ENCODE results near the gene IPO4. TPM values are rescaled to one million over a fixed set of nuclear protein-coding genes. Genes with fewer than 3 reads are reported as not detected.
A peak's percentile ranks its signal among the peaks of the same experiment; 100 is the strongest.

IPO4 gene
- total RNA-seq, 1 experiment from 2014 or later: 48.9 TPM

DNA sequence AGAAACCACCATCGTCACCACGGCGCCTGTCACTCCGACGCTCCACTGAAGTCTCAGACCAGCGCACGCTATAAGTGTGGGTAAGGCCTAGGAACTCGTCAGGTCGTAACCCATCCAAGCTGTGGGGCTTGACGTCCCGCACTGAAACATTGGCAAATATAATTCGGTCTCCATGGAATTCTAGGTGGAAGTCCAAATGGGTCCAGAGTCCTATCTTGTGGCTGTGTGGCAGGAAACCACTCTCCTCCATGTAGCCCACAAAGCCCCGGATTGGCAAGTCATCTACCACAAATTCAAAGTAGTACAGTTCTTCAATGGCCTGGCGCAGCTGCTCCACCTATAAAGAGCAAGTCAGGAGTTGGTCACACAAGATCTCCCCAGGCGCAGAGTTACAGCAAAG is 4.3 kb upstream of the IPO4 start:
- Histone ChIP-seq H3K9me2 (replicated peaks; ENCODE audit: insufficient read depth, low read length) (no peaks in the 10 kb centered on the region), H3K9ac (ENCODE audit: low read length) (no peak overlapping the region), H3K27me3 (ENCODE audit: low read length) (no peaks in the 10 kb centered on the region), H3K36me3 (ENCODE audit: insufficient read depth, low read length) (peaks cover 27% of the 10 kb centered on the region), H3K27ac (ENCODE audit: low read length) (no peak overlapping the region), H4K20me1 (ENCODE audit: insufficient read depth, low read depth, low read length) (no peaks in the 10 kb centered on the region), H3K4me2 (ENCODE audit: low read depth, low read length, poor library complexity, severe bottlenecking) (no peak overlapping the region), H3K4me1 (ENCODE audit: low read length) (peaks cover 50% of the 10 kb centered on the region), H3K9me3 (ENCODE audit: low read length) (no peaks in the 10 kb centered on the region), H3K4me3 (ENCODE audit: low read length) (no peak overlapping the region), H2AFZ (ENCODE audit: low read length) (no peak overlapping the region), H3K79me2 (ENCODE audit: low read length) (peaks cover 42% of the 10 kb centered on the region)
- DNase-seq: no peak

DNA sequence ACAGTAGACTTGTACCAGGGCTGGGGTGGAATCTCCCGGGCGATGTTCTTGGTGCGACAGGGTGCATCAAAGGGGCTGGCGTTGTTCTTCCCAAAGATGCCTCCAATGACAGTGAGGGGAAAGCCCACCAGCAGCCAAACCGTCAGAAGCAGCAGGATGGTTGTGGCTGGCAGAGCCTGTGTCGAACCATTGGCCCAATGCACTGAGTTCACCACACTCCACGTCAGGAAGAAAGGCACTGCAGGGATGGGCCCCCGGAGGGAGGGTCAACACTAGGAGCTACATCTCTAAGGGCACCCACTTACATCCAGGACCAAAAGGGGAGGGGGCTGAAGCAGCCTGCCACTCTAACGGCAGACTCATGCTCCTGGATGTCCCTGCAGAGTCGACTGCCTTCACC is 1.8 kb upstream of the IPO4 start:
- Histone ChIP-seq H3K9me3 (ENCODE audit: low read length) (no peaks in the 10 kb centered on the region), H3K9me2 (replicated peaks; ENCODE audit: insufficient read depth, low read length) (no peaks in the 10 kb centered on the region), H3K27me3 (ENCODE audit: low read length) (no peaks in the 10 kb centered on the region), H3K4me3 (ENCODE audit: low read length) (no peak overlapping the region), H3K36me3 (ENCODE audit: insufficient read depth, low read length) (peaks cover 39% of the 10 kb centered on the region), H4K20me1 (ENCODE audit: insufficient read depth, low read depth, low read length) (no peaks in the 10 kb centered on the region), H3K4me1 (ENCODE audit: low read length) (peaks cover 40% of the 10 kb centered on the region), H3K27ac (ENCODE audit: low read length) (no peak overlapping the region), H3K79me2 (ENCODE audit: low read length) (peaks cover 63% of the 10 kb centered on the region), H2AFZ (ENCODE audit: low read length) (no peak overlapping the region), H3K9ac (ENCODE audit: low read length) (no peak overlapping the region), H3K4me2 (ENCODE audit: low read depth, low read length, poor library complexity, severe bottlenecking) (no peak overlapping the region)
- DNase-seq: no peak

DNA sequence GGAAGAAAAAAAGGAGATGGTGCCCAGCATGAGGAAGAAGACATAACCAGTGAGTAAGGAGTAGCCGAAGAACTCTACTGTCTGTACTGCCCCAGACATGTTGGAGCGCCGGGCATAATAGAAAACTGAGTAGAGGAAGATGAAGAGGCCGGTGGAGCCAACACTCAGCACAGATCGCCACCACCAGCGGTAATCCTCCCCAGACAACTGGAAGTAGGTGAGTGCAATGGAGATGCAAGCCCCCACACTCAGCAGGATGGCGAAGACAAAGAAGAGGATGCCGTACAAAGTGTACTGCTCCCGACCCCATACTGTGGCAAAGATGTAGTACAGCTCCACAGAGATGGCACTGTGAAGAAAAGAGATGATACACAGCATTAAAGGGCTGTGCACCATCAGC is 844 bp upstream of the IPO4 start:
- no peak for DNase-seq
- Histone ChIP-seq H3K27ac (ENCODE audit: low read length) (peak overlapping the region; percentile 64), H3K9me2 (replicated peaks; ENCODE audit: insufficient read depth, low read length) (no peaks in the 10 kb centered on the region), H3K4me3 (ENCODE audit: low read length) (peak overlapping the region; percentile 72), H3K9me3 (ENCODE audit: low read length) (no peaks in the 10 kb centered on the region), H3K79me2 (ENCODE audit: low read length) (peaks cover 55% of the 10 kb centered on the region), H4K20me1 (ENCODE audit: insufficient read depth, low read depth, low read length) (no peaks in the 10 kb centered on the region), H3K9ac (ENCODE audit: low read length) (peak overlapping the region; percentile 59), H3K4me1 (ENCODE audit: low read length) (peaks cover 33% of the 10 kb centered on the region), H3K27me3 (ENCODE audit: low read length) (no peaks in the 10 kb centered on the region), H3K4me2 (ENCODE audit: low read depth, low read length, poor library complexity, severe bottlenecking) (peak overlapping the region; percentile 96), H3K36me3 (ENCODE audit: insufficient read depth, low read length) (peaks cover 41% of the 10 kb centered on the region), H2AFZ (ENCODE audit: low read length) (no peak overlapping the region)

DNA sequence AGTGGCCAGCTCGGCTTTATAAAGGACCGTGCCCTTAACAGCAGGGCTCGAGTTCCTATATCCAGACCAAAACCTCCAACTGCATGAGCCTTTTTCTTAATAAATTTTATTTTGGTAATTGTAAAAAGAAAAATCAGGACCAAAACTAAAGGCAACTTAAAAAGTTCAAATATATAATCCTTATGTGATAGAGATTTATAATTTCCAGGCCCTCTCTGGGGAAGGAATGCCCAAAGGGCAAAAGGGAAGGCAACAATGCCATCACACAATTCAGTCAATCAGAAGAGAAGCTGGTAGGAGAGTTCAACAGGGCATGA is 401 bp upstream of the IPO4 start:
- Histone ChIP-seq H3K9ac (ENCODE audit: low read length) (peak overlapping the region; percentile 59), H3K27ac (ENCODE audit: low read length) (peak overlapping the region; percentile 64), H3K4me1 (ENCODE audit: low read length) (peaks cover 28% of the 10 kb centered on the region), H3K9me2 (replicated peaks; ENCODE audit: insufficient read depth, low read length) (no peaks in the 10 kb centered on the region), H4K20me1 (ENCODE audit: insufficient read depth, low read depth, low read length) (no peaks in the 10 kb centered on the region), H3K4me2 (ENCODE audit: low read depth, low read length, poor library complexity, severe bottlenecking) (peak overlapping the region; percentile 96), H3K79me2 (ENCODE audit: low read length) (peaks cover 50% of the 10 kb centered on the region), H3K4me3 (ENCODE audit: low read length) (peak overlapping the region; percentile 72), H3K27me3 (ENCODE audit: low read length) (no peaks in the 10 kb centered on the region), H3K36me3 (ENCODE audit: insufficient read depth, low read length) (peaks cover 40% of the 10 kb centered on the region), H2AFZ (ENCODE audit: low read length) (no peak overlapping the region), H3K9me3 (ENCODE audit: low read length) (no peaks in the 10 kb centered on the region)
- no peak for DNase-seq

DNA sequence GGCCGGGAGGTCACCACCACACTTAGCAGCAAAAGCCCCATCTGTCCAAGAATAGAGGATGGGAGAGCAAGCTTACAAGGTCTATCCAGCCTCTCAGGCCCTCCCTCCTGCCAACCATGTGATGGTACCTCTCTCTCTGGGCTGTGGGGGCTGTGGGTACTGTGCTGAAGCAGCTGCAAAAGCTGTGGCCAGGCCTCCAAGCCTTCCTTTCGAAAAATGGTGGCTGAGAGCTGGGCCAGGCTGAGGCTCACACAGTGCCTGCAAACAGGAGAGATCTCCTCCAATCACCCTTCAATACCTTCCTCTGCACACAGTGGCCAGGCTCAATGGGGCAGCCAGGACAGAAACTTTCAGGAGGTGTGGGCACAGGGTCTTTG is 1.1 kb downstream of the IPO4 start:
- H2AFZ ChIP-seq (ENCODE audit: low read length): no peak overlapping the region
- H3K4me1 ChIP-seq (ENCODE audit: low read length): peaks cover 26% of the 10 kb centered on the region
- H3K27ac ChIP-seq (ENCODE audit: low read length): peak overlapping the region; percentile 44; the same call in 1 of the 2 replicates
- peaks cover 32% of the 10 kb centered on the region for H3K36me3 ChIP-seq (ENCODE audit: insufficient read depth, low read length)
- peak overlapping the region; percentile 72 for H3K4me3 ChIP-seq (ENCODE audit: low read length)
- H3K27me3 ChIP-seq (ENCODE audit: low read length): no peaks in the 10 kb centered on the region
- H3K9me3 ChIP-seq (ENCODE audit: low read length): no peaks in the 10 kb centered on the region
- H4K20me1 ChIP-seq (ENCODE audit: insufficient read depth, low read depth, low read length): no peaks in the 10 kb centered on the region
- peaks cover 41% of the 10 kb centered on the region for H3K79me2 ChIP-seq (ENCODE audit: low read length)
- H3K9me2 ChIP-seq (replicated peaks; ENCODE audit: insufficient read depth, low read length): no peaks in the 10 kb centered on the region
- DNase-seq: no peak
- peak overlapping the region; percentile 96 for H3K4me2 ChIP-seq (ENCODE audit: low read depth, low read length, poor library complexity, severe bottlenecking)
- peak overlapping the region; percentile 82 for H3K9ac ChIP-seq (ENCODE audit: low read length)

DNA sequence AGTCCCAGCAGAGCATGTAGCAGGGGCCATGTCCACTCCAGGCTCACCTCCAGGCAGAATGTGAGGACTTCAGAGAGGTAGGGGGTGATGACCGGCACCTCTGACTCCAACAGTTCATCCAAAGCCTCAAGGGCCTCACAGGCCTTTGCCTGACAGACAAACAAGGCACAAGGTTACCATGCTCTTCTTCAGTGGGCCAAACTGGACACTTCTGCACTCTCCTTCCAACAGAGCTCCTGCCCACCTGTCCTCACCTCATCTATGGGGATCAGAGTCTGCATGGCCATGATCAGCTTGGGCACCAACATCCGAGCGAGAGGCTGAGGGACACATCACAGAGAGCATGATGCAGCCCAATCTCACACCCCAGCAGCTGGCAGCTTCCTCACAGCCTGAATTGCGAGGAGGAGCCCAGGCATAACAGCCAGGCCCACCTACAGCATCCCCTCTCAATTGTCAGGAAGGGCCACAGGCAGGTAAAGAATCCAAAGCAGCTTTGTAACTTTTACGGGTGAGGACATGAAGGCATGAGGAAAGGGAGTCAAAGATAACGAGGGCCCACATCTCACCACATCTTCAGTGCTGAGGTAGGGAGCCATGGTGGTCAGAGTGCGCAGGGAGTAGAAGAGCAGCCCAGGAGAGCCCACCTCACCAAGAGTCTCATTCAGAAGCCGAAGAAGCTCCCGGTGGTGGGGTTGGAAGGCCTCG is 1.6 kb downstream of the IPO4 start:
- Histone ChIP-seq H3K9ac (ENCODE audit: low read length) (peak overlapping the region; percentile 82), H2AFZ (ENCODE audit: low read length) (no peak overlapping the region), H4K20me1 (ENCODE audit: insufficient read depth, low read depth, low read length) (no peaks in the 10 kb centered on the region), H3K27ac (ENCODE audit: low read length) (no peak overlapping the region), H3K79me2 (ENCODE audit: low read length) (peaks cover 36% of the 10 kb centered on the region), H3K9me3 (ENCODE audit: low read length) (no peaks in the 10 kb centered on the region), H3K4me2 (ENCODE audit: low read depth, low read length, poor library complexity, severe bottlenecking) (peak overlapping the region; percentile 96), H3K4me1 (ENCODE audit: low read length) (peaks cover 26% of the 10 kb centered on the region), H3K36me3 (ENCODE audit: insufficient read depth, low read length) (peaks cover 27% of the 10 kb centered on the region; the same call in 1 of the 2 replicates), H3K9me2 (replicated peaks; ENCODE audit: insufficient read depth, low read length) (no peaks in the 10 kb centered on the region), H3K27me3 (ENCODE audit: low read length) (no peaks in the 10 kb centered on the region), H3K4me3 (ENCODE audit: low read length) (peak overlapping the region; percentile 72; the same call in 1 of the 2 replicates)
- no peak for DNase-seq

DNA sequence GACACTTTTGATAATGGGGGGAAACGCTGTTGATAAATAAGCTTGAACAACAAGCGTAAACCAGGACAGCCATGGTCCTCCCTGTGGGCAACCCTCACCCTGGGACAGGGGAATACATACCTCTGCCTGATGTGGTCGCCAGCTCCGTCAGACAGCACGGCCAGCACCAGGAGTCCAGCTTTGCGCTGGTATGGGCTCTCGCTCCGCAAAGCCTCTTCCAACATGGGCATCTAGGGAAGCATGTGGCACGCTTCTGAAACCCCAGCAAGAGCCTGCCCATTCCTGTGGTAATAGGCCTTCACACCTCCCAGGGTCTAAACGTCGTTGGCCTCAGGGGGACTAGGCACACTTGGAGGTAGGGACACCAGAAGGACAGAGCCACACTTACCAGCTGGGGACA is 2.9 kb downstream of the IPO4 start:
- no peaks in the 10 kb centered on the region for H3K9me2 ChIP-seq (replicated peaks; ENCODE audit: insufficient read depth, low read length)
- no peak overlapping the region for H3K4me2 ChIP-seq (ENCODE audit: low read depth, low read length, poor library complexity, severe bottlenecking)
- no peaks in the 10 kb centered on the region for H3K9me3 ChIP-seq (ENCODE audit: low read length)
- no peak for DNase-seq
- no peak overlapping the region for H3K27ac ChIP-seq (ENCODE audit: low read length)
- H3K36me3 ChIP-seq (ENCODE audit: insufficient read depth, low read length): peaks cover 18% of the 10 kb centered on the region; the same call in 1 of the 2 replicates
- no peak overlapping the region for H3K9ac ChIP-seq (ENCODE audit: low read length)
- H2AFZ ChIP-seq (ENCODE audit: low read length): no peak overlapping the region
- no peaks in the 10 kb centered on the region for H3K27me3 ChIP-seq (ENCODE audit: low read length)
- no peak overlapping the region for H3K4me3 ChIP-seq (ENCODE audit: low read length)
- peaks cover 26% of the 10 kb centered on the region for H3K4me1 ChIP-seq (ENCODE audit: low read length)
- no peaks in the 10 kb centered on the region for H4K20me1 ChIP-seq (ENCODE audit: insufficient read depth, low read depth, low read length)
- H3K79me2 ChIP-seq (ENCODE audit: low read length): peaks cover 26% of the 10 kb centered on the region

DNA sequence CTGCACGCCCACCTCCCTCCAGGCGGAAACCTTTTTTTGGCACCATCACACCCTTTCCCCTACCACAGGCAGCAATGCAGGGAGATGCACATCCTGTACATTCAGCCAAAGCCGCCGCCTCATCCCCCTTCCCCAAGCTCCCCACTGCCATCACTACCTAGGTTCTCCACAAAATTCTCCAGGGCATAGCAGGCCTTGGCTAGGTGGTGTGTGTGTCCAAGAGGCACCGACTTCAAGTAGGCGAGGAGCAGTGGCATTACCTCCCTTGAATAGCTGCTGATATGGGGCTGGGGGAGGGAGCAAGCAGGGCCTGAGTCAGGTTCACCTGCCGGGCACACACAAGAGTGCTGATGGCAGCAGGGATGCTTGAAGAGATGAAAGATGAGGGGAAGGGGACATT is 3.6 kb downstream of the IPO4 start:
- Histone ChIP-seq H3K79me2 (ENCODE audit: low read length) (peaks cover 26% of the 10 kb centered on the region), H3K4me1 (ENCODE audit: low read length) (peaks cover 25% of the 10 kb centered on the region), H3K27me3 (ENCODE audit: low read length) (no peaks in the 10 kb centered on the region), H3K9me3 (ENCODE audit: low read length) (no peaks in the 10 kb centered on the region), H4K20me1 (ENCODE audit: insufficient read depth, low read depth, low read length) (0 out of 2 replicates have a peak, but pooled peaks cover under 1% of the 10 kb centered on the region), H2AFZ (ENCODE audit: low read length) (no peak overlapping the region), H3K9ac (ENCODE audit: low read length) (no peak overlapping the region), H3K4me2 (ENCODE audit: low read depth, low read length, poor library complexity, severe bottlenecking) (no peak overlapping the region), H3K36me3 (ENCODE audit: insufficient read depth, low read length) (peaks cover 18% of the 10 kb centered on the region), H3K4me3 (ENCODE audit: low read length) (no peak overlapping the region), H3K9me2 (replicated peaks; ENCODE audit: insufficient read depth, low read length) (no peaks in the 10 kb centered on the region), H3K27ac (ENCODE audit: low read length) (no peak overlapping the region)
- no peak for DNase-seq
